HCT116 (cell line): ENCODE measurements around the gene FOXN3. TPM values are rescaled to one million over a fixed set of nuclear protein-coding genes. Genes with fewer than 3 reads are reported as not detected.

ENCODE experiments used
- ATAC-seq: fragments of 200-7000 bp; cut with Tn5 transposase; 2 replicates; pipeline ENCODE4 v1.9.1; 2020; ENCODE audit warnings: mild to moderate bottlenecking, moderate library complexity
- BruUV-seq: library from RNA; stranded (reverse); fragments of 400-500 nt; replicated peaks from 2 replicates; lab custom pipeline; 2021; lab: Mats Ljungman, UMichigan
- CTCF ChIA-PET: fragments of 300-600 bp; sonication (Branson Sonifier 250); formaldehyde crosslinking; loops from one replicate; lab custom pipeline; 2021; ENCODE audit warnings: antibody characterized with exemption; lab: Charles Lee
- POLR2A ChIA-PET: fragments of 300-600, 350-600 bp; sonication (Branson Sonifier 250); formaldehyde crosslinking; loops from one replicate; lab custom pipeline; 2021; ENCODE audit warnings: antibody characterized with exemption; lab: Charles Lee
- RAD21 ChIA-PET, 2 experiments: fragments of 300-600 bp; sonication (Branson Sonifier 250); formaldehyde crosslinking; loops; one replicate each; lab custom pipeline; 2023; ENCODE audit warnings: low total read pairs in 2 of 2; ENCODE audit not compliant: uncharacterized antibody in 2 of 2, unreplicated experiment in 2 of 2, low non-redundant PET in 1 of 2; lab: Charles Lee
- DNase-seq: peaks from one replicate; pipeline ENCODE4 v3.0.0-alpha.2; 2010; ENCODE audit warnings: low read depth, low spot score
- H2AFZ ChIP-seq: fragments of 200-600 bp; shearing (Covaris generic), sonication (generic); 2 replicates; pipeline ENCODE4 v1.6.1; 2017; ENCODE audit warnings: low read depth, mixed run types, mixed read lengths, antibody characterized with exemption, low read length; ENCODE audit not compliant: poor library complexity, severe bottlenecking
- H3K27ac ChIP-seq: 2 replicates; pipeline ENCODE4 v1.5.1; 2012; ENCODE audit warnings: low read depth, low read length
- H3K27me3 ChIP-seq: fragments of 200-600 bp; sonication (generic); 2 replicates; pipeline ENCODE4 v1.6.1; 2016; ENCODE audit warnings: mixed run types, low read length, mixed read lengths; ENCODE audit not compliant: insufficient read depth
- H3K36me3 ChIP-seq, 2 experiments: fragments of 200-500 bp in 1 of 2; fragments of 200-600 bp in 1 of 2; sonication (Bioruptor generic) in 1 of 2; sonication (generic) in 1 of 2; 2 replicates each; pipeline versions ENCODE4 v1.5.1 to v1.6.1; 2014 to 2016; ENCODE audit warnings: low read length in 2 of 2, inconsistent platforms in 1 of 2, mixed read lengths in 1 of 2, mixed run types in 1 of 2; ENCODE audit not compliant: insufficient read depth in 2 of 2, control insufficient read depth in 1 of 2
- H3K4me1 ChIP-seq, 2 experiments: fragments of 200-600 bp in 1 of 2; sonication (generic) in 1 of 2; 2 replicates each; pipeline versions ENCODE4 v1.5.1 to v1.6.1; 2012 to 2017; ENCODE audit warnings: low read length in 2 of 2, inconsistent platforms in 1 of 2, mild to moderate bottlenecking in 1 of 2, mixed read lengths in 1 of 2, mixed run types in 1 of 2, moderate library complexity in 1 of 2; ENCODE audit not compliant: insufficient read depth in 2 of 2, control insufficient read depth in 1 of 2
- H3K4me2 ChIP-seq: fragments of 200-600 bp; sonication (generic); 2 replicates; pipeline ENCODE4 v1.6.1; 2017; ENCODE audit warnings: mixed run types, low read length, mixed read lengths
- H3K4me3 ChIP-seq, 2 experiments: fragments of 200-600 bp in 1 of 2; sonication (generic) in 1 of 2; replicated peaks in 1 of 2; 2 replicates each; pipeline ENCODE4 v1.5.1; 2011 to 2016; ENCODE audit warnings: low read length in 2 of 2, control low read depth in 1 of 2, low read depth in 1 of 2, mild to moderate bottlenecking in 1 of 2, mixed read lengths in 1 of 2, mixed run types in 1 of 2
- H3K79me2 ChIP-seq: fragments of 200-600 bp; sonication (generic); 2 replicates; pipeline ENCODE4 v1.6.1; 2017; ENCODE audit warnings: mild to moderate bottlenecking, mixed run types, low read length, moderate library complexity, mixed read lengths; ENCODE audit not compliant: insufficient read depth
- H3K9ac ChIP-seq: fragments of 200-600 bp; sonication (generic); 2 replicates; pipeline ENCODE4 v1.6.1; 2016; ENCODE audit warnings: low read length, mixed read lengths
- H3K9me2 ChIP-seq: fragments of 200-600 bp; sonication (generic), shearing (Covaris generic); 2 replicates; pipeline ENCODE4 v1.6.1; 2017; ENCODE audit warnings: mixed run types, mild to moderate bottlenecking, moderate library complexity; ENCODE audit not compliant: insufficient read depth
- H3K9me3 ChIP-seq, 2 experiments: fragments of 200-500 bp in 1 of 2; fragments of 200-600 bp in 1 of 2; sonication (Bioruptor generic) in 1 of 2; sonication (generic) in 1 of 2; 2 replicates each; pipeline ENCODE4 v1.6.1; 2014 to 2017; ENCODE audit warnings: low read length in 2 of 2, mixed read lengths in 2 of 2, inconsistent platforms in 1 of 2, low read depth in 1 of 2, mild to moderate bottlenecking in 1 of 2, mixed run types in 1 of 2, moderate library complexity in 1 of 2; ENCODE audit not compliant: control insufficient read depth in 1 of 2, insufficient read depth in 1 of 2
- H4K20me1 ChIP-seq: fragments of 200-600 bp; sonication (generic), shearing (Covaris generic); 2 replicates; pipeline ENCODE4 v1.6.1; 2017; ENCODE audit warnings: mixed run types, mild to moderate bottlenecking, moderate library complexity; ENCODE audit not compliant: insufficient read depth
- CEBPB ChIP-seq: IDR thresholded peaks from 2 replicates; pipeline ENCODE4 v1.6.1; 2012; ENCODE audit warnings: low read depth
- ELF1 ChIP-seq: IDR thresholded peaks from 2 replicates; pipeline ENCODE4 v1.6.1; 2012; ENCODE audit warnings: low read depth, borderline replicate concordance
- FOSL1 ChIP-seq: IDR thresholded peaks from 2 replicates; pipeline ENCODE4 v1.6.1; 2012; ENCODE audit warnings: low read depth
- JUND ChIP-seq: IDR thresholded peaks from 2 replicates; pipeline ENCODE4 v1.6.1; 2012
- RAD21 ChIP-seq: IDR thresholded peaks from 2 replicates; pipeline ENCODE4 v1.6.1; 2012; ENCODE audit warnings: low read depth, mild to moderate bottlenecking
- SIN3A ChIP-seq: IDR thresholded peaks from 2 replicates; pipeline ENCODE4 v1.6.1; 2012; ENCODE audit warnings: low read depth
- TCF7L2 ChIP-seq: IDR thresholded peaks from 2 replicates; pipeline ENCODE4 v1.7.0; 2011; ENCODE audit warnings: borderline replicate concordance, inconsistent platforms; ENCODE audit not compliant: insufficient read depth, insufficient read length; ENCODE audit errors: extremely low read depth
- ZNF274 ChIP-seq: fragments of 200-500 bp; sonication (Bioruptor generic); IDR thresholded peaks from 2 replicates; pipeline ENCODE4 v1.6.1; 2014; ENCODE audit warnings: mild to moderate bottlenecking, low read depth, low read length, inconsistent platforms
- intact Hi-C: fragments of 100-400 bp; cut with micrococcal nuclease; formaldehyde crosslinking; loops from 2 replicates; pipeline ENCODE4 v1.10.0; 2022
- total RNA-seq: library from RNA; stranded (reverse); gene quantifications from one replicate; pipeline ENCODE4 v1.2.1, GENCODE V29; 2021; ENCODE audit not compliant: unreplicated experiment
- TF ChIP-seq, protein P1 (sequence below): IDR thresholded peaks from 2 replicates; pipeline ENCODE4 v1.6.1; 2012; ENCODE audit warnings: low read depth
- TF ChIP-seq, protein P2 (sequence below): IDR thresholded peaks from 2 replicates; pipeline ENCODE4 v1.6.1; 2012

Gene FOXN3
- total RNA-seq, 1 experiment from 2014 or later = 20.0 TPM

- ATAC-seq (no peak), DNase-seq (no peak)
- Histone ChIP-seq H3K79me2 (no peaks in the 10 kb centered on the region), H3K36me3 (no peaks in the 10 kb centered on the region), H3K9me2 (no peaks in the 10 kb centered on the region), H2AFZ (no peak overlapping the region), H3K4me1 (no peaks in the 10 kb centered on the region; a peak in 1 of 4 replicates), H3K9ac (no peak overlapping the region), H3K4me2 (no peak overlapping the region), H3K4me3 (no peak overlapping the region), H3K9me3 (no peaks in the 10 kb centered on the region), H3K27me3 (no peaks in the 10 kb centered on the region), H3K27ac (no peak overlapping the region), H4K20me1 (no peaks in the 10 kb centered on the region)
- CTCF ChIA-PET = no interaction called here
- POLR2A ChIA-PET = no interaction called here
- no peak for TF ChIP-seq RAD21
- TF ChIP-seq, protein P1, sequence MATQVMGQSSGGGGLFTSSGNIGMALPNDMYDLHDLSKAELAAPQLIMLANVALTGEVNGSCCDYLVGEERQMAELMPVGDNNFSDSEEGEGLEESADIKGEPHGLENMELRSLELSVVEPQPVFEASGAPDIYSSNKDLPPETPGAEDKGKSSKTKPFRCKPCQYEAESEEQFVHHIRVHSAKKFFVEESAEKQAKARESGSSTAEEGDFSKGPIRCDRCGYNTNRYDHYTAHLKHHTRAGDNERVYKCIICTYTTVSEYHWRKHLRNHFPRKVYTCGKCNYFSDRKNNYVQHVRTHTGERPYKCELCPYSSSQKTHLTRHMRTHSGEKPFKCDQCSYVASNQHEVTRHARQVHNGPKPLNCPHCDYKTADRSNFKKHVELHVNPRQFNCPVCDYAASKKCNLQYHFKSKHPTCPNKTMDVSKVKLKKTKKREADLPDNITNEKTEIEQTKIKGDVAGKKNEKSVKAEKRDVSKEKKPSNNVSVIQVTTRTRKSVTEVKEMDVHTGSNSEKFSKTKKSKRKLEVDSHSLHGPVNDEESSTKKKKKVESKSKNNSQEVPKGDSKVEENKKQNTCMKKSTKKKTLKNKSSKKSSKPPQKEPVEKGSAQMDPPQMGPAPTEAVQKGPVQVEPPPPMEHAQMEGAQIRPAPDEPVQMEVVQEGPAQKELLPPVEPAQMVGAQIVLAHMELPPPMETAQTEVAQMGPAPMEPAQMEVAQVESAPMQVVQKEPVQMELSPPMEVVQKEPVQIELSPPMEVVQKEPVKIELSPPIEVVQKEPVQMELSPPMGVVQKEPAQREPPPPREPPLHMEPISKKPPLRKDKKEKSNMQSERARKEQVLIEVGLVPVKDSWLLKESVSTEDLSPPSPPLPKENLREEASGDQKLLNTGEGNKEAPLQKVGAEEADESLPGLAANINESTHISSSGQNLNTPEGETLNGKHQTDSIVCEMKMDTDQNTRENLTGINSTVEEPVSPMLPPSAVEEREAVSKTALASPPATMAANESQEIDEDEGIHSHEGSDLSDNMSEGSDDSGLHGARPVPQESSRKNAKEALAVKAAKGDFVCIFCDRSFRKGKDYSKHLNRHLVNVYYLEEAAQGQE = no peak
- RAD21 ChIA-PET = no interaction called here
- BruUV-seq = no TSS peak
- intact Hi-C loops = no loop called here
These were observed 218.3 kb downstream of the FOXN3 start for GRCh38 chr14:89198544-89199329.

- POLR2A ChIA-PET = no interaction called here
- no peaks in the 10 kb centered on the region for H3K27me3 ChIP-seq
- CTCF ChIA-PET = no interaction called here
- H4K20me1 ChIP-seq = no peaks in the 10 kb centered on the region
- ATAC-seq (no peak), DNase-seq (no peak)
- H3K36me3 ChIP-seq = no peaks in the 10 kb centered on the region
- no peak overlapping the region for H3K27ac ChIP-seq
- H3K9me2 ChIP-seq = no peaks in the 10 kb centered on the region
- H3K9ac ChIP-seq = no peak overlapping the region
- H3K4me2 ChIP-seq = no peak overlapping the region
- no TSS peak for BruUV-seq
- RAD21 ChIA-PET = no interaction called here
- no peaks in the 10 kb centered on the region for H3K9me3 ChIP-seq
- no peak overlapping the region for H3K4me3 ChIP-seq
- no peaks in the 10 kb centered on the region for H3K79me2 ChIP-seq
- H3K4me1 ChIP-seq = no peaks in the 10 kb centered on the region
- intact Hi-C loops = no loop called here
- no peak overlapping the region for H2AFZ ChIP-seq
- TF ChIP-seq ELF1 = no peak
- no peak for TF ChIP-seq ZNF274
- no peak for TF ChIP-seq TCF7L2
- TF ChIP-seq FOSL1 = no peak
- TF ChIP-seq, protein P2, sequence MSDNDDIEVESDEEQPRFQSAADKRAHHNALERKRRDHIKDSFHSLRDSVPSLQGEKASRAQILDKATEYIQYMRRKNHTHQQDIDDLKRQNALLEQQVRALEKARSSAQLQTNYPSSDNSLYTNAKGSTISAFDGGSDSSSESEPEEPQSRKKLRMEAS = no peak
- no peak for TF ChIP-seq JUND
- TF ChIP-seq CEBPB = no peak
- no peak for TF ChIP-seq RAD21
- TF ChIP-seq, protein P1 = no peak
- no peak for TF ChIP-seq SIN3A
These were observed 219.4 kb downstream of the FOXN3 start for GRCh38 chr14:89197623-89198022.
